Left ventricle myocardium inferior (tissue), 1 donor: ENCODE measurements around the gene SMIM12. TPM values are rescaled to one million over a fixed set of nuclear protein-coding genes. Genes with fewer than 3 reads are reported as not detected.

ENCODE experiments used
- DNase-seq: peaks from one replicate; pipeline ENCODE4 v3.0.0-alpha.2; 2020
- H3K27ac ChIP-seq: fragments of 200-600 bp; replicated peaks from 2 replicates; pipeline ENCODE4 v1.8.0; 2021
- H3K27me3 ChIP-seq: fragments of 200-600 bp; 2 replicates; pipeline ENCODE4 v1.8.0; 2021; ENCODE audit warnings: low read depth
- H3K36me3 ChIP-seq: fragments of 200-600 bp; 2 replicates; pipeline ENCODE4 v1.8.0; 2021
- H3K4me1 ChIP-seq: fragments of 200-600 bp; 2 replicates; pipeline ENCODE4 v1.8.0; 2021
- H3K4me3 ChIP-seq: fragments of 200-600 bp; 2 replicates; pipeline ENCODE4 v1.8.0; 2021; ENCODE audit warnings: mild to moderate bottlenecking, moderate library complexity
- H3K9me3 ChIP-seq: fragments of 200-600 bp; replicated peaks from 2 replicates; pipeline ENCODE4 v1.8.0; 2021
- CTCF ChIP-seq: fragments of 200-600 bp; IDR thresholded peaks from 2 replicates; pipeline ENCODE4 v1.8.0; 2021; ENCODE audit warnings: antibody characterized with exemption, mild to moderate bottlenecking, borderline replicate concordance
- intact Hi-C: fragments of 100-400 bp; cut with micrococcal nuclease; formaldehyde crosslinking; loops from one replicate; pipeline ENCODE4 v1.11.0; 2022
- total RNA-seq: library from RNA; stranded (reverse); fragmentation: NEBNext Ultra II Directional; extraction: Animal tissue kit (Norgen Biotek cat#: 25700); gene quantifications from one replicate; pipeline ENCODE4 v1.2.1, GENCODE V29; 2021
- donor health status: DM: no; HTN: yes; CAD: no; lungs with severe emphysema.

The SMIM12 gene
- total RNA-seq, 1 donor from 2014 or later, result 37.9 TPM

GRCh38 chr1:34899471-34899870, 39.9 kb upstream of the SMIM12 start:
- H3K36me3 ChIP-seq, result no peaks in the 10 kb centered on the region
- no peak overlapping the region for H3K4me3 ChIP-seq
- no peak overlapping the region for H3K27ac ChIP-seq
- no peak for DNase-seq
- peaks cover 39% of the 10 kb centered on the region for H3K27me3 ChIP-seq
- peaks cover 9% of the 10 kb centered on the region for H3K4me1 ChIP-seq
- H3K9me3 ChIP-seq, result no peaks in the 10 kb centered on the region
- intact Hi-C loops, result no loop called here
- no peak for TF ChIP-seq CTCF

GRCh38 chr1:34898330-34898761, 38.8 kb upstream of the SMIM12 start:
- intact Hi-C loops, result no loop called here
- H3K4me1 ChIP-seq, result peaks cover 9% of the 10 kb centered on the region
- no peak overlapping the region for H3K4me3 ChIP-seq
- H3K27ac ChIP-seq, result no peak overlapping the region
- peaks cover 7% of the 10 kb centered on the region for H3K9me3 ChIP-seq
- H3K36me3 ChIP-seq, result no peaks in the 10 kb centered on the region
- H3K27me3 ChIP-seq, result peaks cover 33% of the 10 kb centered on the region
- no peak for TF ChIP-seq CTCF
- DNase-seq, result no peak

GRCh38 chr1:34896612-34897011, 37.1 kb upstream of the SMIM12 start:
- H3K27ac ChIP-seq, result no peak overlapping the region
- no peak for TF ChIP-seq CTCF
- no peak overlapping the region for H3K4me3 ChIP-seq
- intact Hi-C loops, result no loop called here
- H3K9me3 ChIP-seq, result peaks cover 22% of the 10 kb centered on the region
- peaks cover 9% of the 10 kb centered on the region for H3K4me1 ChIP-seq
- H3K27me3 ChIP-seq, result peaks cover 21% of the 10 kb centered on the region
- no peak for DNase-seq
- H3K36me3 ChIP-seq, result no peaks in the 10 kb centered on the region

- Histone ChIP-seq H3K36me3 (no peaks in the 10 kb centered on the region), H3K27me3 (peaks cover 54% of the 10 kb centered on the region), H3K4me3 (no peak overlapping the region), H3K9me3 (peaks cover 28% of the 10 kb centered on the region), H3K4me1 (peaks cover 13% of the 10 kb centered on the region), H3K27ac (no peak overlapping the region)
- intact Hi-C loops, result no loop called here
- no peak for DNase-seq
- no peak for TF ChIP-seq CTCF
Observed at GRCh38 chr1:34889705-34890104, 30.2 kb upstream of the SMIM12 start.

GRCh38 chr1:34887593-34887992, 28.0 kb upstream of the SMIM12 start:
- DNase-seq, result no peak
- H3K4me3 ChIP-seq, result no peak overlapping the region
- intact Hi-C loops, result no loop called here
- H3K27ac ChIP-seq, result no peak overlapping the region
- H3K36me3 ChIP-seq, result no peaks in the 10 kb centered on the region
- peaks cover 15% of the 10 kb centered on the region for H3K9me3 ChIP-seq
- no peak for TF ChIP-seq CTCF
- peaks cover 13% of the 10 kb centered on the region for H3K4me1 ChIP-seq
- H3K27me3 ChIP-seq, result peaks cover 76% of the 10 kb centered on the region
